ENCODE data around the gene EFCAB13. TPM values are rescaled to one million over a fixed set of nuclear protein-coding genes. Genes with fewer than 3 reads are reported as not detected.
A peak's percentile ranks its signal among the peaks of the same experiment; 100 is the strongest.

Gene EFCAB13
- total and polyA plus RNA-seq, 4 donors: 0.80 to 2.9 (median 2.3) TPM

- WGBS: 73% methylated on average over 6 of the region's 6 CpGs
- Histone ChIP-seq H3K27me3 (ENCODE audit: control insufficient read depth in 4 of 4, insufficient read depth in 4 of 4, low read length in 3 of 4) (no peaks in the 10 kb centered on the region), H3K4me1 (ENCODE audit: control insufficient read depth in 4 of 4, insufficient read depth in 4 of 4, low read length in 3 of 4) (peaks cover 4 to 16% (median 7%) of the 10 kb centered on the region in 4 donors), H3K9me3 (ENCODE audit: control insufficient read depth in 4 of 4, low read length in 3 of 4) (no peaks in the 10 kb centered on the region), H3K27ac (ENCODE audit: low read depth in 1 of 2, low read length in 2 of 2) (no peak overlapping the region), H3K36me3 (ENCODE audit: control insufficient read depth in 4 of 4, insufficient read depth in 3 of 4, low read depth in 1 of 4, low read length in 3 of 4) (no peaks in the 10 kb centered on the region), H3K9ac (ENCODE audit: low read depth in 1 of 2, low read length in 2 of 2) (no peak overlapping the region), H3K4me3 (ENCODE audit: low read depth in 1 of 3, low read length in 3 of 3) (no peak overlapping the region)
- no peak for DNase-seq (ENCODE audit: low spot score)
- TF ChIP-seq GABPA (IDR thresholded peaks at IDR 0.05 in 1 of 2, conservative IDR thresholded peaks at IDR 0.05 in 1 of 2) (no peak), FOXA2 (IDR thresholded peaks at IDR 0.05) (peak; percentile 24)
Observed at GRCh38 chr17:47285003-47285402, 38.8 kb upstream of the EFCAB13 start.

- Histone ChIP-seq H3K27me3 (ENCODE audit: control insufficient read depth in 4 of 4, insufficient read depth in 4 of 4, low read length in 3 of 4) (no peaks in the 10 kb centered on the region), H3K36me3 (ENCODE audit: control insufficient read depth in 4 of 4, insufficient read depth in 3 of 4, low read depth in 1 of 4, low read length in 3 of 4) (no peaks in the 10 kb centered on the region), H3K4me1 (ENCODE audit: control insufficient read depth in 4 of 4, insufficient read depth in 4 of 4, low read length in 3 of 4) (peaks cover 4 to 25% (median 14%) of the 10 kb centered on the region in 4 donors), H3K27ac (ENCODE audit: low read depth in 1 of 2, low read length in 2 of 2) (no peak overlapping the region), H3K9me3 (ENCODE audit: control insufficient read depth in 4 of 4, low read length in 3 of 4) (no peaks in the 10 kb centered on the region), H3K4me3 (ENCODE audit: low read depth in 1 of 3, low read length in 3 of 3) (no peak overlapping the region), H3K9ac (ENCODE audit: low read depth in 1 of 2, low read length in 2 of 2) (no peak overlapping the region)
- 92% methylated on average over 6 of the region's 6 CpGs for WGBS
- DNase-seq (ENCODE audit: low spot score): no peak
- TF ChIP-seq ATF3 (IDR thresholded peaks at IDR 0.05) (no peak), HNF4A (conservative IDR thresholded peaks at IDR 0.05) (no peak), YY1 (IDR thresholded peaks at IDR 0.05) (no peak), HNF4G (IDR thresholded peaks at IDR 0.05) (no peak), FOXA2 (IDR thresholded peaks at IDR 0.05) (no peak), TAF1 (conservative IDR thresholded peaks at IDR 0.05) (no peak), RXRA (IDR thresholded peaks at IDR 0.05) (no peak), SP1 (IDR thresholded peaks at IDR 0.05) (no peak), NR2F2 (IDR thresholded peaks at IDR 0.05) (no peak), GABPA (IDR thresholded peaks at IDR 0.05 in 1 of 2, conservative IDR thresholded peaks at IDR 0.05 in 1 of 2) (no peak), FOXA1 (IDR thresholded peaks at IDR 0.05) (no peak), RAD21 (IDR thresholded peaks at IDR 0.05) (no peak), JUND (IDR thresholded peaks at IDR 0.05) (no peak), REST (IDR thresholded peaks at IDR 0.05) (no peak), ZBTB33 (IDR thresholded peaks at IDR 0.05) (no peak)
Observed at GRCh38 chr17:47286198-47286914, 37.4 kb upstream of the EFCAB13 start.

Measured in liver (tissue), 9 donors.